Retina (tissue), 1 donor: ENCODE results near the gene COL4A2.
"Not testable (repeated sequence)": the region's sequence is repeated elsewhere in the genome, so short reads cannot be mapped to it uniquely, and the experiment has no call there.

Source experiments
- DNase-seq: peaks from one replicate; pipeline ENCODE4 v3.0.0-alpha.2; 2016

COL4A2 gene

DNA sequence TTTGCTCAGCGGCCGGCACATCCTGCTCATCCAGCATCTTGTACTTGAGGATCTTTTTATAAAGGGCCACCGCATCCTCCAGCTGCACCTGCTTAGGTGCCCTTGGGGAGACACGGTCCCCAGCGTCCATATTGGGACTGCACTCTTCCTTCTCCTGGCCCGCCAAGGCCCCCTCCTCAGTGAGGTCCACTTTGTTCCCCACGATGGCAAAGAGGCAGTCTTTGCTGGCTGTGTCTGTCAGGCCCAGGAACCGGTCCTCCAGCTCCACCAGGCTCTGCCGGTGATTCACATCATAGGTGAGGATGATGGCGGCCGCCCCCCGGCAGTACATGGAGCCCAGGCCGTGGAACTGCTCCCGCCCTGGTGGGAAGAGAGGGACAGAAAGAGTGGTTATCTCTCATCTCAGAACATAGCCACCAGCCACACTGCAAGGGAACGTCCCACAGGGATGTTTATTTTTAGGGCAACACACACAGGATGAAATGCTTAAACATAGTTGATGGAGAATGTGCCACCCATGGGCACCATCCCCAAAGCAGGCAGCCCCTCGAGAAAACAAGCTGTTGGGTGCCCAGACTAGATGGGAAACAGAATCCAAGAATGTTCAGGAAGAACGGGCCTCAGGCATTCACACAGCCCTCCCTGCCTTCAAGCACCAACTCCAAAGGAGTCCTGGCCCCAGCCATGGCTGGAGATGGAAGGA, 216.9 kb downstream of the COL4A2 start:
- DNase-seq: no peak

DNA sequence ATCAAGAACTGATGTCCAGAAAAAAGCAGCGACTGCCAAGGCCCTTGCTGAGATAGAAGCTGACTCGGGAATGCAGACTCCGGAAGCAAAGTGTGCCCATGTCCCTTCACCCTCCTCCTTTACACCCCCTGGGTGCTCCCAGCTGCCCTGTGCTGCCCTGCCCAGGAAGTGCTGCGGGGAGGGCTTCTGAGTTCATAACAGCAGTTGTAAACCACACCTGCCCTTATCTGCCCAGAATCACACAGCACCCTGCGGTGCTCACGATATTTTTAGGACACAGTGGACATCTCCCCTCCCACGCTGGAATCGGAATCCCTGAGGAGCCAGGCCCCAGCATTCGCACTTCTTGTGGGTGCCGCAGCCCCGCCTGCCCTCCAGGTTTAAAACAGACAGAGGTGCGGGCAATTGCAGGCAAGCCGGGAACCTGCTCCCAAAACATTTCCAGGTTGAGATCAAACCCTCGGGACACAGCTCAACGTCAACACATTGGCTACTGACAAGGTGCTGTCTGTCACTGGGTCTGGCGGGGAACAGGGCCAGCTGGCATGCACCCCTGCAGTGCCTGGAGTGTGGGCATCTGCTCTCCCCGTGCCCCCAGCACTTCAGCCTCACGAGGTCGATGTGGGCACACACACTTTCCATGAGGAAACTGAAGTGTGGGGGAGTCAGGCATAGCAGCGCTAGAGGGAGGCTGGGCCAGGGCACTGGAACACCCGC, 217.6 kb downstream of the COL4A2 start:
- no peak for DNase-seq

- no peak for DNase-seq
These were observed 218.5 kb downstream of the COL4A2 start for GRCh38 chr13:110525328-110526319.

DNA sequence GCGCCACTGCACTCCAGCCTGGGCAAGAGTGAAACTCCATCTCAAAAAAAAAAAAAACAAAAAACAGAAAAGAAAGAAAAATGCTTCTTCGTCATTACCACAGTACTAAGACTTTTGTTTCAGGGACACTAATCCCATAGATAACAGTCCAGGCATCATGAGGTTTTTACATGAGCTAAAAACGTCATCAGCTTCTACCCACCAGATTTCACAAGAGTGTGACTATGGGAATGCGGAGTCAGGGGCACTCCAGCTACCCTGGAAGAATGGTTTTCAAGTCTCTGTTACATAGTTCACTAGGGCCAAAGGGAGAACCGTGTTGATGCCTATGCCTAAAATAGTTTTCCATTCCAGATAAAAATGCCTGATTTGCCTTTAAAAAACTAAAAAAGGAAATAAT, 221.3 kb downstream of the COL4A2 start:
- DNase-seq: no peak

- peak; percentile 74 for DNase-seq
These were observed 221.8 kb downstream of the COL4A2 start for GRCh38 chr13:110528911-110529310.

GRCh38 chr13:110529522-110530311, 222.6 kb downstream of the COL4A2 start:
- DNase-seq: no peak

DNA sequence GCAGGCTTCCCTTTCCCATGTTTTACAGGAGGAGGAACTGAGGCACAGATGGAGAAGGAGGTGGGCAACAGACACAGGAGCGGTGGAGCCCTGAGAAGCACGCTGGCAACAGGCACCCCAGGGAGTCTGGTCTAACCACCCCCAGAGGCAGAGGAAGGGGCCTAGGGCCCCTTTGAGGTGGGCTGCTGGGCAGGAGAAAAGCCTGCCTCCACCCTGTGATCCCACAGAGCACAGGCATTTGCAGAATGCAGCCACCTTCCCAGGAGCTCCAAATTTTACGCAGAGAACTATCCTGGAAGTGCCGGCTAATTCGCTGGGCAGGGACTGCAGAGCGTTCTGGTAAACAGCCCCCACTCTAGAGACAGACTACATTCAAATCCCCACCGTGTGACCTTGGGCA, 224.0 kb downstream of the COL4A2 start:
- DNase-seq: no peak

- no peak for DNase-seq
These were observed 224.6 kb downstream of the COL4A2 start for GRCh38 chr13:110531671-110532083.

GRCh38 chr13:110532258-110532657, 225.2 kb downstream of the COL4A2 start:
- DNase-seq: not testable (repeated sequence)

- no peak for DNase-seq
These were observed 226.9 kb downstream of the COL4A2 start for GRCh38 chr13:110533771-110534670.

GRCh38 chr13:110535526-110535925, 228.4 kb downstream of the COL4A2 start:
- no peak for DNase-seq

- DNase-seq: no peak
These were observed 229.1 kb downstream of the COL4A2 start for GRCh38 chr13:110536006-110536693.

DNA sequence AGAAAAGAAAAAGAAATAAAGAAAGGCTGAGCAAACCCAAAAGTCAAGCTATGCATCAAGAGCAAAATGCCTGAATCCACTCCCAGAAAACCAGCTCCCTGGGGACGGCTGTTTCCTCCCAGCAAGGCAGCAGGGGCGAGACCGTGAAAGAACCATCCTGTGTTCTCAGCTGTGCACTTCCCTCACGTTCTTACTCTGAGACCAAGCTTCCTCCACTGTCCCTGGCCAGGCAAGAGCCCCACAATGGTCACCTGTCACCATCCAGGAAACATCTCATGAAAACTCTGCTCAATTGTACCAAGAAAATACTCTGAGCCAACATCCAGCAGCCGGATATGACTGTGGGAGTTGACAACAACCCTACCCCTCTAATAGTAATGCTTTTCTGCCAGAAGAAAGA, 231.5 kb downstream of the COL4A2 start:
- DNase-seq: no peak

DNA sequence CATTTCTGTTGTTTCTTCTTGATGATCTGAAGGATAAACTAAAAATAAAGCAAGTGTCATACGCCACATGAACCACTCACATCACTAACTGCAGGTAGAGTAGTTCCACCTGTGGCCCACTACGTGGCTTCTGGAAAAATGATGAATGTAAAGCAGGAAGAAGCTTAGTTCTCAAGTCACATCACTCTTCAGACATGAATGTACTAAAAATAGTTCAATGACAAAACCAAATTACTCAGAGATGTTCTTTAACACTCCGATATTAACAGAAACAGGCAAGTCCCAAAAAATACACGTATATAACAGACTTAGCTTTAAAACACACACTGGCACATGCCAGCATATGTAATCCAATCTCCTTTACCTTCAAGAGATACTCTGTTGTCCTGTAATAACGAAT, 232.8 kb downstream of the COL4A2 start:
- no peak for DNase-seq

DNA sequence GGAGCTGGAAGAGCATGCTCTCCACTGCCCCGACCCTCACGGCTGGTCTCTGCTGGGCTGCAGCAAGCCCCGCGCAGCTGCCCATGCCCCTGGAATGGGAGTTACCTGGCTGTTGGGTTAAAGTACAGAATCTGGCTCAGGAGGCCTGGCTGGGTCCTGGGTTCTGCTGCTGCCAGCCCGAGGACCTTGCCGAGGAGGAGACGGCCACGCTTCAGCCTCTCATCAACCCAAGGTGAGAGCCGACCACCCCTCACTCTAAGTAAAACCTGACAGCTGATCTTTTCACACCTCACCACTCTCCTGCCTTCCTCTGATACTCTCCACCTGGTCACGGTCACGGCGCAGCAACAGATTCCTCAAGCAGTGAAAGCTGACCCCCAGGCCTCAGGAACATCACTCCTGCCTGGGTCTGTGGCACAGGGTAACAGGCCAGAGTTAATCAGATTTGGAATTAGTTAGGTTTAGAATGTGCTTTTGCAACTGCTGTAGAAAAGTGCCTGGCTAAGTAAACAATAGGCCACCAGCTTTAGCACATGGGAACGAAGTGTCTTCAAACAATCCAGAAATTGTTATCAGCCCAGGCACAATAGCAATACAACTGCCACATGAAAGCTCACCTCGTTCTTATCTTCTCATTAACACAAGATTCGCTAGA, 233.9 kb downstream of the COL4A2 start:
- no peak for DNase-seq

DNA sequence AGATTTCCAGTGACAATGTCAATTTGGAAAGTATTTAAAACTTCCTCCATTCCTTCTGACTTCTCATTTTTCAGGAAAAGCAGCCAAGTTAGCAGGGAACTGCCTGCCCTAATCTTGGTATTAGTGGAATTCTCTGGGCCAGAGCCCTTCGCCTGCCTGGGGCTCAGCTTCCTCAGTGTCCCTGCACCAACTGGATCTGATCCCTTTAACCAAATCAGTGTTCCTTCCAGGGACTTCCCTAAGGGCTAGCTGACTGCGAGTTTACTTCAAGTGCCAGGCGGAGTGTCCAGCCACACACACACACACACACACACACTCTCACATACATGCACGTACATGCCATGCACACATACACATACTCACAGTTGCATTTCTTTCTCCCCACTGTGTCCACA, 234.4 kb downstream of the COL4A2 start:
- no peak for DNase-seq

- no peak for DNase-seq
These were observed 235.2 kb downstream of the COL4A2 start for GRCh38 chr13:110542169-110542796.

DNA sequence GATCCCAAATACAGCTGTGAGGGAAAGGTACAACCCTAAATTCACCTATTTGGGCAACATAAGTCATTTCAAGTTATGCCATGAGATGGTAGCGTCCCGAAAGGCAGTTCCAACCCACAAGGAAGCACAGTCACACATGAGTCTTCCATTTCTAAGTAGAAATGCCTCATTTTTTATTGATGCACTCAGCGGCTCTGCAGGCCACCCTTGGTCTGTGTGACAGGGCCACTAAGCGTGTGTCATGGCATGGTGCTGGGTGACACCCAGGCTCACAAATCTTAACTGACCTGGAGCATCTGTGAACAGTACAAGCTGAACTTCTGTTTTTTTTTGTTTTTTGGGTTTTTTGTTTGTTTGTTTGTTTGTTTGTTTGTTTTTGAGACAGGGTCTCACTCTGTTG, 239.3 kb downstream of the COL4A2 start:
- no peak for DNase-seq

DNA sequence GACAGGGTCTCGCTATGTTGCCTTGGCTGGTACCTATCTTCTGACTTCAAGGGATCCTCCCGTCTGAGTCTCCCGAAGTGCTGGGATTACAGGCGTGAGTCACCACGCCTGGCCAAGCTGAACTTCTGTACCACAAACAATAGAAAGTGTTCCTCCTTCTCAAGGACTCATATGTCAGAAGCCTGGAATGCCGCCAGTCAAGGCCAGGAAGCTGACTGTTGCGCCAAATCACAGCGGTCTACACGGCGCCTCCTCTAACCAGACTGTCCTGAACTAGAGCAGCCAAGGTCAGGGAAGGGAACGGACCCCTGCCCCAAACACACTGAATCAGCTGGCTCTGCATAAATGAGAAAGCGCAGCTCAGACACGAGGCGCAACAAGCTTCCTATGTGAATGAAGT, 239.8 kb downstream of the COL4A2 start:
- no peak for DNase-seq
